Fibroblast of lung (primary cell): ENCODE results near the gene SMDT1.
"Not testable (repeated sequence)": the region's sequence is repeated elsewhere in the genome, so short reads cannot be mapped to it uniquely, and the experiment has no call there.

Source experiments
- EZH2 ChIP-seq: IDR thresholded peaks from 2 replicates; pipeline ENCODE4 v1.5.1; 2012; ENCODE audit warnings: low read length, control low read depth, mild to moderate bottlenecking; ENCODE audit errors: missing control alignments
- TF ChIP-seq, protein P1 (sequence below), 2 donors: IDR thresholded peaks in 1 of 2; conservative IDR thresholded peaks in 1 of 2; 1 replicate in 1 of 2; 2 replicates in 1 of 2; pipeline ENCODE4 v1.5.1; 2011 to 2012; ENCODE audit warnings: low read length in 2 of 2, control low read depth in 1 of 2, inconsistent platforms in 1 of 2, low read depth in 1 of 2, mild to moderate bottlenecking in 1 of 2

GRCh38 chr22:42120231-42121021, 40.9 kb downstream of the SMDT1 start:
- TF ChIP-seq EZH2 = not testable (repeated sequence)
- TF ChIP-seq, protein P1, sequence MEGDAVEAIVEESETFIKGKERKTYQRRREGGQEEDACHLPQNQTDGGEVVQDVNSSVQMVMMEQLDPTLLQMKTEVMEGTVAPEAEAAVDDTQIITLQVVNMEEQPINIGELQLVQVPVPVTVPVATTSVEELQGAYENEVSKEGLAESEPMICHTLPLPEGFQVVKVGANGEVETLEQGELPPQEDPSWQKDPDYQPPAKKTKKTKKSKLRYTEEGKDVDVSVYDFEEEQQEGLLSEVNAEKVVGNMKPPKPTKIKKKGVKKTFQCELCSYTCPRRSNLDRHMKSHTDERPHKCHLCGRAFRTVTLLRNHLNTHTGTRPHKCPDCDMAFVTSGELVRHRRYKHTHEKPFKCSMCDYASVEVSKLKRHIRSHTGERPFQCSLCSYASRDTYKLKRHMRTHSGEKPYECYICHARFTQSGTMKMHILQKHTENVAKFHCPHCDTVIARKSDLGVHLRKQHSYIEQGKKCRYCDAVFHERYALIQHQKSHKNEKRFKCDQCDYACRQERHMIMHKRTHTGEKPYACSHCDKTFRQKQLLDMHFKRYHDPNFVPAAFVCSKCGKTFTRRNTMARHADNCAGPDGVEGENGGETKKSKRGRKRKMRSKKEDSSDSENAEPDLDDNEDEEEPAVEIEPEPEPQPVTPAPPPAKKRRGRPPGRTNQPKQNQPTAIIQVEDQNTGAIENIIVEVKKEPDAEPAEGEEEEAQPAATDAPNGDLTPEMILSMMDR (conservative IDR thresholded peaks at IDR 0.05 in 1 of 2, IDR thresholded peaks at IDR 0.05 in 1 of 2; ENCODE audit: low read depth in 1 of 2, low read length in 2 of 2) = not testable (repeated sequence)
